ENCODE data around the gene RAC2. TPM values are rescaled to one million over a fixed set of nuclear protein-coding genes. Genes with fewer than 3 reads are reported as not detected.
A peak's percentile ranks its signal among the peaks of the same experiment; 100 is the strongest.

RAC2 gene
- 10 to 100 TPM; 20.9 to 22.6 TPM for total RNA-seq
- long read RNA-seq, partial matches to known transcripts: 0 of 4 reads
- long read RNA-seq, other reads (novel, unspliced or antisense): 2 of 4 reads

GRCh38 chr22:37244114-37244921, at the start of gene RAC2:
Gene RAC2 (minus strand): TSS chr22:37244269. CDS start chr22:37244148, 121 bp downstream.
- DNase-seq (peak; percentile 91), ATAC-seq (peak; percentile 92)
- intact Hi-C loops (cut with DNase I, micrococcal nuclease): no loop called here

GRCh38 chr22:37293172-37293571, 49.1 kb upstream of the RAC2 start:
- no peak for ATAC-seq
- intact Hi-C loops (cut with DNase I, micrococcal nuclease): no loop called here
- DNase-seq: no peak

- intact Hi-C loops (cut with DNase I, micrococcal nuclease): no loop called here
- ATAC-seq (no peak), DNase-seq (no peak)
Measured at GRCh38 chr22:37292641-37293040, 48.6 kb upstream of the RAC2 start.

- intact Hi-C loops (cut with DNase I, micrococcal nuclease): no loop called here
- no peak for DNase-seq
- no peak for ATAC-seq
Measured at GRCh38 chr22:37291559-37292298, 47.7 kb upstream of the RAC2 start.

GRCh38 chr22:37290737-37291136, 46.7 kb upstream of the RAC2 start:
- intact Hi-C loops (cut with DNase I, micrococcal nuclease): no loop called here
- ATAC-seq: no peak

GRCh38 chr22:37289156-37289735, 45.2 kb upstream of the RAC2 start:
- intact Hi-C loops (cut with DNase I, micrococcal nuclease): no loop called here
- no peak for DNase-seq
- no peak for ATAC-seq

More at GRCh38 chr22:37290737-37291136, 46.7 kb upstream of the RAC2 start:
- no peak for DNase-seq

GRCh38 chr22:37288521-37288920, 44.5 kb upstream of the RAC2 start:
- ATAC-seq (no peak), DNase-seq (no peak)
- intact Hi-C loops (cut with DNase I, micrococcal nuclease): no loop called here

GRCh38 chr22:37287550-37287951, 43.5 kb upstream of the RAC2 start:
- DNase-seq: no peak
- intact Hi-C loops (cut with DNase I, micrococcal nuclease): no loop called here
- no peak for ATAC-seq

- intact Hi-C loops (cut with DNase I, micrococcal nuclease): no loop called here
- no peak for ATAC-seq
- no peak for DNase-seq
Measured at GRCh38 chr22:37285937-37286336, 41.9 kb upstream of the RAC2 start.

GRCh38 chr22:37284805-37285355, 40.8 kb upstream of the RAC2 start:
- intact Hi-C loops (cut with DNase I, micrococcal nuclease): no loop called here
- ATAC-seq (peak; percentile 58), DNase-seq (peak; percentile 57 to 63)

- intact Hi-C loops (cut with DNase I, micrococcal nuclease): no loop called here
- ATAC-seq: no peak
Measured at GRCh38 chr22:37284126-37284804, 40.2 kb upstream of the RAC2 start.

GRCh38 chr22:37283393-37283937, 39.4 kb upstream of the RAC2 start:
- intact Hi-C loops (cut with DNase I, micrococcal nuclease): no loop called here
- peak in 1 of 2 donors; percentile 67 for DNase-seq
- ATAC-seq: peak; percentile 21

More at GRCh38 chr22:37284126-37284804, 40.2 kb upstream of the RAC2 start:
- no peak for DNase-seq

GRCh38 chr22:37282385-37282677, 38.3 kb upstream of the RAC2 start, which contains the start of gene CYTH4:
Gene CYTH4 (plus strand): TSS chr22:37282508. CDS start chr22:37282570, 62 bp downstream.
- ATAC-seq (peak; percentile 68), DNase-seq (peak; percentile 76 to 78)
- intact Hi-C loops (cut with DNase I, micrococcal nuclease): no loop called here

GRCh38 chr22:37281646-37282384, 37.7 kb upstream of the RAC2 start:
- intact Hi-C loops (cut with DNase I, micrococcal nuclease): no loop called here
- ATAC-seq (no peak), DNase-seq (no peak)

GRCh38 chr22:37281195-37281594, 37.1 kb upstream of the RAC2 start:
- intact Hi-C loops (cut with DNase I, micrococcal nuclease): no loop called here
- DNase-seq (no peak), ATAC-seq (no peak)

- intact Hi-C loops (cut with DNase I, micrococcal nuclease): no loop called here
- DNase-seq: no peak
- no peak for ATAC-seq
Measured at GRCh38 chr22:37280718-37281117, 36.6 kb upstream of the RAC2 start.

- ATAC-seq: no peak
- intact Hi-C loops (cut with DNase I, micrococcal nuclease): no loop called here
- no peak for DNase-seq
Measured at GRCh38 chr22:37279331-37280181, 35.5 kb upstream of the RAC2 start.
